Posterior cingulate gyrus (tissue), 11 donors: ENCODE data around the gene FKBP2.
A peak's percentile ranks its signal among the peaks of the same experiment; 100 is the strongest.

Experiments used
- DNase-seq, 10 donors: peaks; one replicate each; pipeline versions ENCODE4 v3.0.0 to v3.0.0-alpha.2; 2020 to 2021; ENCODE audit warnings: mixed read lengths in 3 of 10
- intact Hi-C: fragments of 100-400 bp; cut with DNase I; formaldehyde crosslinking; loops from one replicate; pipeline ENCODE4 v1.15.1; 2023

Gene FKBP2

DNA sequence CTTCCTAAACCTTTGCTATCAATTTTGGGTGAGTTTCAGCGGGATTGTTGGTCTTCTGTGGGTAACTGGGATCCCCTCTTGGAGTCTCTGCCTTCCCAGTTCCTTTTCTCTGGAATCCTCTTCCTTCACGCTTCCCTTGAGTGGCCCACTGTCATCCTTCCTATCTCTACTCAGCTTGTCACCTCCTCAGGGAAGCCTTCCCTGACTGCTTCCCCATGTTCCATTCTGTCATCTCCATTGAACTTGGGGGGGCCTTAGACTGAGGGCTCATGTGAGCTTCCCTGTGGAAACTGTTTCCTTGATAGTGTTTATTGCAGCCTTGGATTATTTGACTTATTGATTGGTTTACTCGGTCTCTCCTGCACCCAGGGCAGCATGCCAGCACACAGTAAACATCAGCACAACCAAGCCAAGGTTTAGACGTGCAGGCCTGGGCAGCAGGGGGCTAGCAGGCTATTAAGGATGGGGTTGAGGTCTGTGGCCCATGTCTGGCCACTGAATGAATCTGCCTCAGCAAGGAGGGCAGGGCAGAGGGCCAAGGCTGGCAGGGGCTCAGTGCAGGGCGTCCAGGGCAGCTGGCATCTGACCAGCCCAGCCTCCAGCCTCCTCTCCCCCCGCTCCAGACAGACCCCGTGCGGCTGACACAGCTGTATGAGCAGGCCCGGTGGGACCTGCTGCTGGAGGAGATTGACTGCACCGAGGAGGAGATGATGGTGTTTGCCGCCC lies 22.1 kb upstream of the FKBP2 start:
- intact Hi-C loops, result no loop called here
- peak in 1 of 10 donors; percentile 64 for DNase-seq

DNA sequence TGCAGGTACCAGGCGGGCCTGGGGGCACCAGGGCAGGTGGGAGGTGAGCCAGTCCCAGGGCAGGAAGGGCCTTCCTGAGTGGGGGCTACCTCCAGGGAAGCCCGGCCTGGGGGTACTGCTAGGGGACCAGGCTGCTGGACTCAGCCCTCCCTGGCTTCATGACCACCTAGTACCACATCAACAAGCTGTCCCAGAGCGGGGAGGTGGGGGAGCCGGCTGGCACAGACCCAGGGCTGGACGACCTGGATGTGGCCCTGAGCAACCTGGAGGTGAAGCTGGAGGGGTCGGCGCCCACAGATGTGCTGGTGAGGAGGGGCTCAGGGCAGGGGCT lies 21.6 kb upstream of the FKBP2 start:
- intact Hi-C loops, result no loop called here
- no peak for DNase-seq

DNA sequence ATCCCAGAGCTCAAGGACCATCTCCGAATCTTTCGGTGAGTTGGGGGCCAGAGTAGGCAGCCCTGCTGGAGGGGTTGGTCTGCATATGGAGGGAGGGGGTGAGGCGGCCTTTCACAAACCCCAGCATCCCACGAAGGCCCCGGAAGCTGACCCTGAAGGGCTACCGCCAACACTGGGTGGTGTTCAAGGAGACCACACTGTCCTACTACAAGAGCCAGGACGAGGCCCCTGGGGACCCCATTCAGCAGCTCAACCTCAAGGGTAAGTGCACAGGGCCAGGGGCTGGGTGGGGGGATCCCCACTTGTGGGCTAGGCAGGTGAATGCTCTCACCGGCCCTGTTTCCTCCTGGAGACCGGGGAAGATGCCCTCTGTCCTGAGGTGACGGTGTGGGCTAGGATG lies 21.1 kb upstream of the FKBP2 start:
- DNase-seq, result no peak
- intact Hi-C loops, result no loop called here

DNA sequence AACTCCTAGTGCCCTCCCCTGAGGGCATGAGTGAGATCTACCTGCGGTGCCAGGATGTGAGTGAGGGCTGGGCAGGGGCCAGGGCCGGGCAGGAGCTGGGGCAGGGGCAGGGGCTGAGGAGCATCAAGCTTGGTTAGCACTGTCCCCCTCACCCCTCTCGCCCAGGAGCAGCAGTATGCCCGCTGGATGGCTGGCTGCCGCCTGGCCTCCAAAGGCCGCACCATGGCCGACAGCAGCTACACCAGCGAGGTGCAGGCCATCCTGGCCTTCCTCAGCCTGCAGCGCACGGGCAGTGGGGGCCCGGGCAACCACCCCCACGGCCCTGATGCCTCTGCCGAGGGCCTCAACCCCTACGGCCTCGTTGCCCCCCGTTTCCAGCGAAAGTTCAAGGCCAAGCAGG lies 20.6 kb upstream of the FKBP2 start:
- no peak for DNase-seq
- intact Hi-C loops, result no loop called here

DNA sequence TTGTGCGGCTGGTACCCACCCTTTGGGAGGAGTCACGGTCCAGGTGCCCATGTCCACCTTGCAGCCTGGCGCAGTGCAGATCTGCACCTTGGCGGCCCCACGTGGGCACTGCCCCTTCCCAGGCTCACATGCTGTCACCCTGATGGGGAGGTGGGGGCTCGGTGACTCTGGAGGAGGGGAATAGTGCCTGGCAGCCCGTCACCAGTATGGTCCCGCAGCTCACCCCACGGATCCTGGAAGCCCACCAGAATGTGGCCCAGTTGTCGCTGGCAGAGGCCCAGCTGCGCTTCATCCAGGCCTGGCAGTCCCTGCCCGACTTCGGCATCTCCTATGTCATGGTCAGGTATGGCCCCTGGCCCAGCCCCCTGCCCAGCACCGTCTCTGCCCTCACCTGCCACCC lies 20.1 kb upstream of the FKBP2 start:
- no peak for DNase-seq
- intact Hi-C loops, result no loop called here

DNA sequence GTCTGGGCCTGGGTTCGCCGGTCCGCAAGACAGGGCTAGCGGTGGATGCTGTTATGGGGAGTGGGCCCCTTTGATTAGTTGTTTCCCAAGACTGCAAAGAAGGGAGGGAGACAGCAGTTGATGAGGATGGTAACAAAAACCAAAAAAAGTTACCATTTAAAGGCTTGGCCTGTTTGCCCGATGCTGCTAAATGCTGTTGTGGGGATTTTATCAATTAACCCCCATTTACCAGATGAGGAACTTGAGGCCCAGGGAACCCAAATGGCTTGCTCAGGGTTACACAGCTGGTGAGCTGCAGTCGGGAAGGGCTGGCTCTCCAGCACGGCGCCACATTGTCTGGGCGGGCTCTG lies 18.3 kb upstream of the FKBP2 start:
- intact Hi-C loops, result no loop called here
- DNase-seq, result no peak

DNA sequence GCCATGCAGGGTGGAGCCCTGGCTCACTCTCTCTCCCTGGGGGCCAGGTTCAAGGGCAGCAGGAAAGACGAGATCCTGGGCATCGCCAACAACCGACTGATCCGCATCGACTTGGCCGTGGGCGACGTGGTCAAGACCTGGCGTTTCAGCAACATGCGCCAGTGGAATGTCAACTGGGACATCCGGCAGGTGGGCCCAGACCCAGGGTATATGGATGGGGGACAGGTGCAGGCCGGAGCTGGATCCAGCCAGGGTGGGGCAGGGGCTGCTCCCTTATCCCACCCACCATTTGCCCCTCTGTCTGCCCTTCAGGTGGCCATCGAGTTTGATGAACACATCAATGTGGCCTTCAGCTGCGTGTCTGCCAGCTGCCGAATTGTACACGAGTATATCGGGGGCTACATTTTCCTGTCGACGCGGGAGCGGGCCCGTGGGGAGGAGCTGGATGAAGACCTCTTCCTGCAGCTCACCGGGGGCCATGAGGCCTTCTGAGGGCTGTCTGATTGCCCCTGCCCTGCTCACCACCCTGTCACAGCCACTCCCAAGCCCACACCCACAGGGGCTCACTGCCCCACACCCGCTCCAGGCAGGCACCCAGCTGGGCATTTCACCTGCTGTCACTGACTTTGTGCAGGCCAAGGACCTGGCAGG lies 17.8 kb upstream of the FKBP2 start:
- DNase-seq, result no peak
- intact Hi-C loops, result no loop called here

DNA sequence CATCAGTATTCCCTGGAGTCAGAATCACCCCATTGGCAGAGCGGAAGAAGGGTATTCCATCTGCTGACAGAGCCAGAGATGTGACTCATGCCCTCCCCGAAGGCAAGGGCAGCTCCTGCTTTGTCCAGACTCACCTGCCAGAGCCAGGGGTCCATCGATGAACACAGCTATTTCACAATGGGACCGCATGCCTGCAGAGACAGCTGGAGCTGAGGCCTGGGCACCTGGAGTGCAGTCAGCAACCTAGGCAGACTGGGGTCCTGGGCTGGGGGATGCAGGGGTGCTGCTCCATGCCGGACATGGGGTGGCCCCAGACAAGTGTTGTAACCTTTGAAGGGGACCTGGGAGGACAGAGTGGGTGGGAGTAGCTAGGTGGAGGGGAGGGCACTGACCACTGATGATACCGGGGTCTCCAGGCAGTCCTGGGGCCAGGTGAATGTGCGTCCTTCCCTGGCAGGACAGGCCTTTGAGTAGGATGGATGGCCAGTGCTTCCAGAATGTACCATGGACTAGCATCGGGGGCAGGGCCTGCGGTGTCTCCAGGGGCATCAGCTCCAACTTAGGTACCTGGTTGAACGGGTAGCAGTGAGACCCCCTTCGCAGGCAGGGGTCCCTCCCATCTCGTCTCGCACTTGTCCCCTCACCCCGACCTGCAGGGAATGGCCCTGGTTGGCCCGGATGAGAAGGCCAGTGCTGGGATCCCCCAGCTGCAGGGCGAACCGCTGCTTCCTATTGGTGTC lies 16.6 kb upstream of the FKBP2 start:
- intact Hi-C loops, result no loop called here
- no peak for DNase-seq

DNA sequence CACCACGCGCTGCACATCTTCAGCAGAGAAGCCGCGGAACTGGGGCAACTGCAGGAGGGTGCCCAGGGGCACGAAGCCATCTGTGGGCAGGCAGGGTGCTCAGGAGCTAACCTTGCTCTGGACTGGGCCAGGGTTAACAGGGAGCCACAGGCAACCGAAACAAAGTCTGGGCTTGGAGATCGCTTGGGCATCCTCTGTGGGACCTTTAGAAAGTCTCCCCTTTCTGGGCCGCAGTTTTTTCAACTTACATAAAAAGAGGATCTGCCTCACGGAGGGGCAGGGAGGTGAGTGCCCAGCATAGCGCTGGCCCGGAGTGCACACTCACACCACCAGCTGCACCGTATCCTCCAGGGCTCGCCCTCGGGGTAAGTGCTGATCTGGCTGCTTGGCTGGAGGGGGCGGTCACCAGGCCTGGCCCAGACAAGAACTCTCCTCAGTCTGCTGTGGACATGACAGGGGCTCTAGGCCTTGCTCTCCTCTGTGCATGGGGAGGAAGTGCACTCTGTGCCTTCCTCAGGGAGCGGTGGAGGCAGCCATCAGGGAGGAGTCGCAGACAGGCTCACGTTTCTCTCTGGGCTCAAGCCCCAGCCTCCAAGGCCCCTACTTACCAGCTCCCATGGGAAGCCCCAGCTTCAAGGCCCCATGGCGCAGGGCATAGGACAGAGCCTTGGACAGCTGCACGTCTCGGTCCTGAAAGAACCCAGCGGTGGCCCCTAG lies 15.8 kb upstream of the FKBP2 start:
- DNase-seq, result no peak
- intact Hi-C loops, result no loop called here

DNA sequence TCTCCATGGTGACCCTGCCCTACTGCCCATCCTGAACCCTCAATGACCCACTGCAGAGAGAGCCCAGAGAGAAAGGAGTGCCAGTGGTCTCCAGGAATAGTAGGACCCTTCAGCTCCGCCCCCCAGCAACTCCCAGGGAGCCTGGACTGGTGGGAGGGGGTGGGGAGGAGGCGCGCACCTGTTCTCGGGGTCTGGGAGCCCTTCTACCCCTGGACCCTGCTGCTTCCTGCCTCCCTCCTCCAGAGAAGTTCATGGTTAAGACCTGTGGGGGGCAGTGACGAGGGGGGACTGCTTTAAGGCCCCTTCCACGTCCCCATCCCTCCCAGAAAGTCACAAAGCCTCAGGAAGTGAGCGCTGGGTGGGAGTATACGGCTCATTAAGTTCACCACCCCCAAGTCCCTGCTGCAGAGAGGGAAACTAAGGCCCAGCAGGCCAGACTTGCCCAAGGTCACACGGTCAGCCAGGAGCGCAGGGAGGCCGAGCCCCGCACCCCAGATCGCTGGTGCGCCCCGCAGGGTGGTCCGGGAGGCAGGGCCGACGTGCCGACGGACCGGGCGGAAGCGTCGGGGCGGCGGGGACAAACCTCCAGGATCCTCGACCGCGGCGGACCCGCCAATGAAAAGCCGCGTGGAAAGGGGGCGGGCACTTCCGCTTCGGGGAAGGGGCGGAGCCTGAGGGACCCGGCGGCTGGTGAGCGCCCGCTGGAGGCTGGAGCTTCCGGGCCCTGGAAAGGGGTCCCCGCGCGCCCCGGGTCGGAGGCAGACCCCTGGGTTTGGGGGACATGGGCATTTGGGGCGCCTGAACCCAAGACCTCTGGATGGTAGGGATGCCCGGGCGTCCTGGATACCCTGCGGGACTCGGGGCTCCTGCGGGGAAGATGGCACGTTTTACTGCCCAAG lies 15.0 kb upstream of the FKBP2 start, which contains the start of the genes NUDT22 and TRPT1:
NUDT22 (plus strand) TSS at position 667 of the 899 bp plus-strand sequence. CDS start 379 bp downstream, outside the sequence.
TRPT1 (minus strand) TSS at position 579 of the 899 bp plus-strand sequence; CDS start at position 253, 326 bp downstream.
- intact Hi-C loops, result no loop called here
- DNase-seq, result peak; percentile 87 to 99 (median 93)

DNA sequence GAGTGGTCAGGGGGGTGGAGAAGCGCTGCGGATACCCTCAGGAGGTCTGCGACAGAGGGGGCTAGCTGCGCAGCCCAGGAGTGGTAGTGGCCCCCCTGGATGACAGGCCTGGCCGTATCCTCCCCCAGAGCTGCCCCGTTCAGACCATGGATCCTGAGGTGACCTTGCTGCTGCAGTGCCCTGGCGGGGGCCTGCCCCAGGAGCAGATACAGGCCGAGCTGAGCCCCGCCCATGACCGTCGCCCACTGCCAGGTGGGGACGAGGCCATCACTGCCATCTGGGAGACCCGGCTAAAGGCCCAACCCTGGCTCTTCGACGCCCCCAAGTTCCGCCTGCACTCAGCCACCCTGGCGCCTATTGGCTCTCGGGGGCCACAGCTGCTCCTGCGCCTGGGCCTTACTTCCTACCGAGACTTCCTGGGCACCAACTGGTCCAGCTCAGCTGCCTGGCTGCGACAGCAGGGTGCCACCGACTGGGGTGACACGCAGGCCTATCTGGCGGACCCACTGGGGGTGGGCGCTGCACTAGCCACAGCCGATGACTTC lies 14.3 kb upstream of the FKBP2 start:
- DNase-seq, result peak in 4 of 10 donors; percentile 31 to 92 (median 66)
- intact Hi-C loops, result no loop called here

DNA sequence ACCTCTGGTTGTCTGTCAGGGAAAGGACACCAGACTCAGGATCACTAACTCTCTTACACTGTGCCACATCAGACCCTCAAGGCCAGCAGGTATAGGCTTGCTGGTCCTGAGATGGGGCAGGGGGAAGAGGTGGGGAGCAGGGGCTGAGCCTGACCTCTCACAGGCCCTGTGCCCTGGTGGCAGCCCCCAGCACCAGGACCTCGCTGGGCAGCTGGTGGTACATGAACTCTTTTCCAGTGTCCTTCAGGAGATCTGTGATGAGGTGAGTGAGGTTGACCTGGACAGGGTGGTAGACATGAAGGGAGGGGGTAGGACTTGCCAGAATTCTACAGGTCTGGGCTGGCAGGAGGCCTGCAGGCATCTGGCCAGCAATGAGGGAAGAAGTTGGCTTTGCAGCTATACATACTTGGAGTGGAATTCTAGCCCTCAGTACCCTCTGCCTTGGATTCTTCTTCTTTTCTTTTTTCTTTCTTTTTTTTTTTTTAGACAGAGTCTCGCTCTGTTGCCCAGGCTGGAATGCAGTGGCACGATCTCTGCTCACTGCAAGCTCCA lies 13.4 kb upstream of the FKBP2 start:
- DNase-seq, result no peak
- intact Hi-C loops, result no loop called here

DNA sequence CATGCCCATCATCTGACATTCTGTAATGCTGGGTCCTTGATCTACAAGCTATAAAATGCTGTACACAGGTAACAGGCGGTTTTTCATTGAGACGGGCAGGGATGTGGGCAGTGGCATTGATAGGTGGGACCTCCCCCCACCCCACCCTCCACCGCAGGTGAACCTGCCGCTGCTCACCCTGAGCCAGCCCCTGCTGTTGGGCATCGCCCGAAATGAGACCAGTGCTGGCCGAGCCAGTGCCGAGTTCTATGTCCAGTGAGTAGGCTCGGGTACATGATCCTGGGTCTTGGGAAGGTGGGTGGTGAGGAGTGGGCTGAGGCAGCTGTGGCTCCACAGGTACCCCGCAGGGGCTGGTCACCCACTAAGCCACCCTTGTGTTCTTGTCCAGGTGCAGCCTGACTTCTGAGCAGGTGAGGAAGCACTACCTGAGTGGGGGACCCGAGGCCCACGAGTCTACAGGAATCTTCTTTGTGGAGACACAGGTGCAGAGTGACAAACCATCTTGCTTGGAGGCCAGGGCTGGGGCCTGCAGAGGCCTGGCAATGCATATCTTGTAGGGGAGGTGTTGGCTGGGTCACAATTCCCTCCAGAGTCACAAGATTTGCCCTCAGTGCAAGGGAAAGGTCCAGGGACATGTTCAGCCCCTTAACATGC lies 11.7 kb upstream of the FKBP2 start:
- no peak for DNase-seq
- intact Hi-C loops, result no loop called here

DNA sequence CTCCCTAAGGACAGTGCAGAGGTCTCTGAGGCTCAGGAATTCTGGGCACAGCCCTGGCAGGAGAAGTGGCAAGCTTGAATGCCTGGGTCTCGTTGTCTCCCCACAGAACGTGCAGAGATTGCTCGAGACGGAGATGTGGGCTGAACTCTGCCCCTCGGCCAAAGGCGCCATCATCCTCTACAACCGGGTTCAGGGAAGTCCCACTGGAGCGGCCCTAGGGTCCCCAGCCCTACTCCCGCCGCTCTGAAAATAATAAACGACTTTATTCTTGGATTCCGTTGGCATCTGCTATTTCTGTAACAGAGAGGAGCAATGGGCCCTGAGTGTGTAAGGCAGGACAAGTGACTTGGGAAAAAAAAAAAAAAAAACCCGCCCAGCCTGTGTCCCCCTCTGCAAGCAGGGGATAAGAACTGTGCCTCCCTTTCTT lies 11.1 kb upstream of the FKBP2 start:
- no peak for DNase-seq
- intact Hi-C loops, result loop anchor here (10.0 kb wide), 1 partner anchor 45 kb away; the partner anchor contains the start of gene STIP1

DNA sequence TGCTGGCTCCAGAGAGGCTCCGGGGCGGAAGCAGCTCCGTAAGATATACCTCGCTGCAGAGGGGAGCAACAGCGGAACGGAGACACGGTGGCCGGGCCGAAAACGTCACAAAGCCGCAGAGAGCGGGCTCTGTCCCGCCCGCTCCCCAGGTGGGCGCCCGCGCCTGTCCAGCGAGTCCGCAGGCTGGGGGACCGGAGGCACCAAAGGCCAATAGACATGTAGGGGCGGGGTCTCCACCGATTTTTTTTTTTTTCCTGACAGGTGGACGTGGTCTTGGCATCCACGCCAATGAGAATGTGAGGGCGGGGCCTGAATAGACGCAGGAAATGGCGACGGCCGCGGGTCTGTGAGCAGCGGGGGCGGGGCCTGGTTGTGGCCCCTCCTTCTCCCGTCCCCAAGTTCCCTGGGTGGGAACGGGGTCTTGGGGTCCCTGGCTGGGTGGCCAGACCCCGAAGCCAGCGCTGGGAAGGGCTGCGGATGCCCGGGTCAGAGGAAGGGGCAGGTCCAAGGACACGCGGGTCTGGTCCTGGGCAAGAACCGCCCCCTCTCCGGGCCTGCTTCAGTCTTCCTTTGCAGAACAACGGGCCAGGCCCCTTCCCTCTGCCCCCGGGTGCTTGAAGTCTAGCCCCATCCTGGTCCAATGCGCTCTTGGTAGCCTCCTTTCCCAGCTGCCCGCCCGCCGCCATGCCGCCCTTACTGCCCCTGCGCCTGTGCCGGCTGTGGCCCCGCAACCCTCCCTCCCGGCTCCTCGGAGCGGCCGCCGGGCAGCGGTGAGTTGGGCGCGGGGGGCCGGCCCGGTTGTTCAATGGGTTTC lies 10.5 kb upstream of the FKBP2 start, which contains the start of gene DNAJC4:
DNAJC4 (plus strand) TSS at position 378 of the 814 bp plus-strand sequence; CDS start at position 685, 307 bp downstream.
- DNase-seq, result peak; percentile 83 to 99 (median 92)
- intact Hi-C loops, result loop anchor here (10.0 kb wide), 1 partner anchor 46 kb away; the partner anchor contains the start of gene STIP1

DNA sequence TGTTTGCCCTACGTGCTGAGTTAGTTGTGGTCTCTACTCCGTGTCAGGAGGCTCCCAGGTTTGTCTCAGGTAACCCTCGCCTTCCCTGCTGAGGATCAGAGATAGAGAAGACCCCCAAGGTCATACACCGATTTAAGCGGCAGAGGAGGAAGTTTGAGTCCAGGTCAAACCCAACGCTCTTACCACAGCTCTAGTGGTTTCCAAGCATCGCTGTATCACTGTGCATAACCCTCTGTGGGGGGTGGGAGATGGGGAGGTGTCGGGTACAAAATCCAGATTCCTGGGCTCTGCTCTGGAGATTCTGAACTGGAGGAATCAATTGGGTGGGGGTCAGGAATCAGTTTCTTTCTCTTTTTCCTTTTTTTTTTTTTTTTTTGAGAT lies 9.9 kb upstream of the FKBP2 start:
- intact Hi-C loops, result loop anchor here (10.0 kb wide), 1 partner anchor 46 kb away; the partner anchor contains the start of gene STIP1
- DNase-seq, result no peak

DNA sequence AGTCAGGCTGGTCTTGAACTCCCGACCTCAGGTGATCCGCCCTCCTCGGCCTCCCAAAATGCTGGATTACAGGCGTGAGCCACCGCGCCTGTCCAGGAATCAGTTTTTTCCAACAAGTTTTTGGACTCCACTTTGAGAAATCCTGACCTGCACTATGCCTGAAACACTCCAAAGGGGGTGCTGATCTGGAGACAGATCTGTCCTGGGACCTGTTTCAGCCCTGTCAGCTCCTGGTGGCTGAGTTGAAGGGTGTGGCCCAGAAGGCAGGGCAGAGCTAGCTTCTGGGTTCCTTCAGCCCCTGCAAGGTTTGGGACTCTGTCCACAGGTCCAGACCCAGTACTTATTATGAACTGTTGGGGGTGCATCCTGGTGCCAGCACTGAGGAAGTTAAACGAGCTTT lies 9.3 kb upstream of the FKBP2 start:
- intact Hi-C loops, result loop anchor here (10.0 kb wide), 1 partner anchor 47 kb away; the partner anchor contains the start of gene STIP1
- no peak for DNase-seq
